ENCODE data around the gene ERCC5.

GRCh38 chr13:102830646-102831045 lies 15.2 kb upstream of the ERCC5 start:
- TF ChIP-seq GATA3 (IDR thresholded peaks at IDR 0.05; ENCODE audit: low read depth, low read length) (no peak), GATA2 (IDR thresholded peaks at IDR 0.05; ENCODE audit: low read depth, low read length) (no peak)

All from SH-SY5Y (cell line).